ENCODE measurements around the gene BACE1-AS. TPM values are rescaled to one million over a fixed set of nuclear protein-coding genes. Genes with fewer than 3 reads are reported as not detected.

BACE1-AS gene
- total and polyA plus RNA-seq, 2 of the 8 experiments (the other 6 are each of a cell fraction or from before 2014, with no cell fraction given) = 14.9 to 17.4 TPM

DNA sequence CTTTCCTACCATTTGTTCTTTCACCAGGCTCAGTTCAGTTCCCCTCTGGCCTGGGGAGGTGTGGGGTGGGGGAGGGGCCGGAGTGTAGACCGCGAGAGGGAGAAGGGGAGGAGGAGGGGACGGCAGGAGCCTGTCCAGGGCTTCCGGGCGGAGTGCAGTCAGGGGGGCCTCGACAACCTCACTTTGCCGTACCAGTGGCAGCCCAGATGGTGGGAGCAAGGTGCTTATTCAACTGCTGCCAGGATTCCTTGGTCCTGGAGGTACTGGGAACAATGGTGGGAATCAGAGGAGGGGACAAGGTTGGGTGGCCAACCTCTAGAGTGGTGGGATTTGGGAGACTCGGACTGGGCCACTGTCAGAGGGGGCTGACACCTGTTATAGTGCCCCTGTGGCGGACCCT, 23.7 kb downstream of the BACE1-AS start:
- H3K79me2 ChIP-seq (ENCODE audit: control insufficient read depth in 1 of 2, insufficient read depth in 2 of 2, low read length in 2 of 2) = no peaks in the 10 kb centered on the region
- TF ChIP-seq YY1 (IDR thresholded peaks at IDR 0.05; ENCODE audit: low read depth, low read length) = no peak
- TF ChIP-seq KDM5A (IDR thresholded peaks at IDR 0.05; ENCODE audit: low read length) = no peak
- no peak for TF ChIP-seq NANOG (IDR thresholded peaks at IDR 0.05; ENCODE audit: insufficient read depth, low read depth, low read length, poor library complexity, severe bottlenecking)
- no peak for TF ChIP-seq SRF (IDR thresholded peaks at IDR 0.05; ENCODE audit: low read depth, low read length)
- TF ChIP-seq SUZ12 (IDR thresholded peaks at IDR 0.05; ENCODE audit: low read length) = no peak
- TF ChIP-seq RNF2 (IDR thresholded peaks at IDR 0.05; ENCODE audit: borderline replicate concordance, low read depth, low read length, missing control alignments, poor library complexity, severe bottlenecking) = no peak
- no peak for TF ChIP-seq POU5F1 (IDR thresholded peaks at IDR 0.05; ENCODE audit: low read depth, low read length)
- no peak for TF ChIP-seq KDM1A (IDR thresholded peaks at IDR 0.05; ENCODE audit: borderline replicate concordance, low read length)
- no peak for TF ChIP-seq GTF2F1 (IDR thresholded peaks at IDR 0.05; ENCODE audit: borderline replicate concordance, low read depth, low read length)
- no peak for TF ChIP-seq POLR2AphosphoS5 (IDR thresholded peaks at IDR 0.05; ENCODE audit: low read depth, low read length)
- TF ChIP-seq, protein P1, sequence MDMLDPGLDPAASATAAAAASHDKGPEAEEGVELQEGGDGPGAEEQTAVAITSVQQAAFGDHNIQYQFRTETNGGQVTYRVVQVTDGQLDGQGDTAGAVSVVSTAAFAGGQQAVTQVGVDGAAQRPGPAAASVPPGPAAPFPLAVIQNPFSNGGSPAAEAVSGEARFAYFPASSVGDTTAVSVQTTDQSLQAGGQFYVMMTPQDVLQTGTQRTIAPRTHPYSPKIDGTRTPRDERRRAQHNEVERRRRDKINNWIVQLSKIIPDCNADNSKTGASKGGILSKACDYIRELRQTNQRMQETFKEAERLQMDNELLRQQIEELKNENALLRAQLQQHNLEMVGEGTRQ (IDR thresholded peaks at IDR 0.05; ENCODE audit: low read length) = no peak
- no peak for TF ChIP-seq RAD21 (IDR thresholded peaks at IDR 0.05 in 1 of 2, conservative IDR thresholded peaks at IDR 0.05 in 1 of 2; ENCODE audit: low read depth in 2 of 2, low read length in 2 of 2)

More for the DNA sequence above, 23.7 kb downstream of the BACE1-AS start:
- Histone ChIP-seq H3K36me3 (ENCODE audit: control insufficient read depth in 2 of 4, insufficient read depth in 4 of 4, low read length in 3 of 4) (no peaks in the 10 kb centered on the region), H3K79me1 (ENCODE audit: low read depth, low read length) (no peaks in the 10 kb centered on the region), H4K20me1 (replicated peaks in 1 of 2; ENCODE audit: control insufficient read depth in 1 of 2, insufficient read depth in 2 of 2, low read length in 2 of 2) (peaks cover 0 to 1% of the 10 kb centered on the region in 2 experiments), H3K14ac (ENCODE audit: insufficient read length) (no peak overlapping the region), H3K23me2 (ENCODE audit: low read depth, low read length) (peaks cover 10% of the 10 kb centered on the region; the same call in 1 of the 2 replicates), H3K56ac (replicated peaks; ENCODE audit: insufficient read length, low read depth, low read length) (no peak overlapping the region), H2AFZ (ENCODE audit: low read length) (no peak overlapping the region), H3K27me3 (replicated peaks in 1 of 4; ENCODE audit: control insufficient read depth in 3 of 4, extremely low read depth in 1 of 4, insufficient read depth in 3 of 4, low read length in 3 of 4) (peaks cover 0 to 7% (median 2%) of the 10 kb centered on the region in 4 experiments; a peak in 5 of 7 replicates), H3K27ac (ENCODE audit: low read depth, low read length) (no peak overlapping the region), H2BK15ac (ENCODE audit: low read length) (no peak overlapping the region), H2BK12ac (ENCODE audit: low read depth, low read length) (no peak overlapping the region), H3K4me2 (ENCODE audit: insufficient read depth in 1 of 2, low read depth in 2 of 2, low read length in 2 of 2) (peak overlapping the region; percentile 57 to 70), H3K4me3 (ENCODE audit: extremely low read depth in 1 of 4, insufficient read depth in 2 of 4, low read depth in 3 of 4, low read length in 4 of 4) (peak overlapping the region in 3 of 4 experiments; percentile 46 to 78 (median 68); a peak in 5 of 8 replicates), H3K23ac (ENCODE audit: insufficient read length) (no peak overlapping the region), H2BK5ac (ENCODE audit: low read depth, low read length) (no peak overlapping the region), H4K91ac (replicated peaks; ENCODE audit: insufficient read length, low read length) (no peak overlapping the region), H2BK20ac (ENCODE audit: low read length) (no peak overlapping the region), H3K4me1 (replicated peaks in 1 of 4; ENCODE audit: control insufficient read depth in 3 of 4, insufficient read depth in 4 of 4, low read length in 3 of 4) (peaks cover 5 to 10% (median 8%) of the 10 kb centered on the region in 4 experiments), H4K8ac (ENCODE audit: extremely low read depth, insufficient read depth, low read length) (peak overlapping the region; percentile 53; the same call in 1 of the 2 replicates), H3K9me3 (ENCODE audit: insufficient read depth in 2 of 2, low read depth in 1 of 2, low read length in 1 of 2) (no peaks in the 10 kb centered on the region), H3K4ac (replicated peaks; ENCODE audit: insufficient read length, low read depth, low read length) (no peak overlapping the region), H3K9ac (replicated peaks in 1 of 4; ENCODE audit: extremely low read depth in 1 of 4, low read depth in 3 of 4, low read length in 3 of 4) (no peak overlapping the region; a peak in 1 of 7 replicates), H3K18ac (ENCODE audit: extremely low read depth, low read length) (no peak overlapping the region), H4K5ac (ENCODE audit: insufficient read length, low read depth, low read length) (no peak overlapping the region), H2AK5ac (ENCODE audit: low read depth, low read length) (no peak overlapping the region), H2BK120ac (replicated peaks; ENCODE audit: low read depth, low read length) (no peak overlapping the region)
- DNase-seq (ENCODE audit: low read depth in 1 of 2, low spot score in 2 of 2) (no peak), FAIRE-seq (no peak)
- ChIA-PET POLR2A (ENCODE audit: partially characterized antibody) (interaction anchor here (1.3 to 2.0 kb wide), 5 partner anchors 8 to 17 kb away, joined by 3 to 6 read pairs (median 5); partner anchors contain the start of gene CEP164), CTCF (ENCODE audit: partially characterized antibody) (interaction anchor here (1.0 to 1.9 kb wide), 3 partner anchors 9 to 299 kb away, joined by 3 to 7 read pairs (median 6); no protein-coding TSS in a partner anchor)
- WGBS, 2 experiments (ENCODE audit: extremely low coverage in 1 of 2, insufficient coverage in 1 of 2, insufficient read length in 1 of 2, insufficient replicate concordance in 2 of 2, low coverage in 1 of 2, low lambda C conversion rate in 2 of 2, missing lambda C conversion rate in 1 of 2) = 93% methylated on average over 3 of the region's 10 CpGs; no CpG with 5 or more reads in 1 of the 2 experiments
